ENCODE data around the gene PTCH1.

Gene PTCH1

GRCh38 chr9:95529910-95530309 is 13.1 kb upstream of the PTCH1 start:
- Histone ChIP-seq H3K9me3 (ENCODE audit: severe bottlenecking) (no peaks in the 10 kb centered on the region), H3K27ac (no peak overlapping the region), H3K36me3 (no peaks in the 10 kb centered on the region), H3K27me3 (ENCODE audit: insufficient read depth, low read depth, severe bottlenecking) (no peaks in the 10 kb centered on the region), H3K4me3 (ENCODE audit: low read depth, low read length) (no peak overlapping the region)
- TF ChIP-seq CTCF (IDR thresholded peaks at IDR 0.05; ENCODE audit: low read depth, low read length) = no peak
- DNase-seq = no peak

- no peak overlapping the region for H3K4me3 ChIP-seq (ENCODE audit: low read depth, low read length)
- no peaks in the 10 kb centered on the region for H3K27me3 ChIP-seq (ENCODE audit: insufficient read depth, low read depth, severe bottlenecking)
- no peak for DNase-seq
- no peaks in the 10 kb centered on the region for H3K9me3 ChIP-seq (ENCODE audit: severe bottlenecking)
- TF ChIP-seq CTCF (IDR thresholded peaks at IDR 0.05; ENCODE audit: low read depth, low read length) = no peak
- no peak overlapping the region for H3K27ac ChIP-seq
- no peaks in the 10 kb centered on the region for H3K36me3 ChIP-seq
These were observed 12.2 kb upstream of the PTCH1 start for GRCh38 chr9:95528908-95529502.

- no peaks in the 10 kb centered on the region for H3K36me3 ChIP-seq
- no peaks in the 10 kb centered on the region for H3K9me3 ChIP-seq (ENCODE audit: severe bottlenecking)
- no peak for TF ChIP-seq CTCF (IDR thresholded peaks at IDR 0.05; ENCODE audit: low read depth, low read length)
- H3K27me3 ChIP-seq (ENCODE audit: insufficient read depth, low read depth, severe bottlenecking) = no peaks in the 10 kb centered on the region
- no peak overlapping the region for H3K4me3 ChIP-seq (ENCODE audit: low read depth, low read length)
- H3K27ac ChIP-seq = no peak overlapping the region
- DNase-seq = no peak
These were observed 6.2 kb upstream of the PTCH1 start for GRCh38 chr9:95522871-95523370.

- Histone ChIP-seq H3K4me3 (ENCODE audit: low read depth, low read length) (no peak overlapping the region), H3K27me3 (ENCODE audit: insufficient read depth, low read depth, severe bottlenecking) (no peaks in the 10 kb centered on the region), H3K27ac (no peak overlapping the region), H3K36me3 (no peaks in the 10 kb centered on the region), H3K9me3 (ENCODE audit: severe bottlenecking) (no peaks in the 10 kb centered on the region)
- TF ChIP-seq CTCF (IDR thresholded peaks at IDR 0.05; ENCODE audit: low read depth, low read length) = no peak
- no peak for DNase-seq
These were observed 4.9 kb upstream of the PTCH1 start for GRCh38 chr9:95521699-95522098.

- H3K27ac ChIP-seq = no peak overlapping the region
- H3K4me3 ChIP-seq (ENCODE audit: low read depth, low read length) = no peak overlapping the region
- no peaks in the 10 kb centered on the region for H3K9me3 ChIP-seq (ENCODE audit: severe bottlenecking)
- no peaks in the 10 kb centered on the region for H3K27me3 ChIP-seq (ENCODE audit: insufficient read depth, low read depth, severe bottlenecking)
- H3K36me3 ChIP-seq = no peaks in the 10 kb centered on the region
- no peak for TF ChIP-seq CTCF (IDR thresholded peaks at IDR 0.05; ENCODE audit: low read depth, low read length)
- DNase-seq = no peak
These were observed 1.0 kb upstream of the PTCH1 start for GRCh38 chr9:95517559-95518425.
